Lung (tissue), 12 donors: ENCODE measurements around the gene ETFB. TPM values are rescaled to one million over a fixed set of nuclear protein-coding genes. Genes with fewer than 3 reads are reported as not detected.

Experiments
- ATAC-seq: fragments of 200-7000 bp; cut with Tn5 transposase; one replicate; pipeline ENCODE4 v1.9.1; 2020; ENCODE audit warnings: moderate number of reproducible peaks; ENCODE audit not compliant: insufficient read depth, low FRiP score
- DNase-seq, 3 donors: peaks; one replicate each; pipeline ENCODE4 v3.0.0-alpha.2; 2013 to 2017
- H3K27ac ChIP-seq, 2 donors: one replicate each; pipeline ENCODE4 v1.5.1; 2013; ENCODE audit warnings: mild to moderate bottlenecking in 2 of 2, moderate library complexity in 2 of 2, control low read depth in 1 of 2, inconsistent platforms in 1 of 2, low read depth in 1 of 2, low read length in 1 of 2
- H3K27me3 ChIP-seq, 3 donors: one replicate each; pipeline ENCODE4 v1.5.1; 2013; ENCODE audit warnings: low read length in 2 of 3; ENCODE audit not compliant: control insufficient read depth in 3 of 3, insufficient read depth in 3 of 3
- H3K36me3 ChIP-seq, 4 donors: one replicate each; pipeline ENCODE4 v1.5.1; 2013; ENCODE audit warnings: low read length in 4 of 4, mild to moderate bottlenecking in 1 of 4, moderate library complexity in 1 of 4; ENCODE audit not compliant: control insufficient read depth in 4 of 4, insufficient read depth in 4 of 4
- H3K4me1 ChIP-seq, 5 donors: one replicate each; pipeline ENCODE4 v1.5.1; 2013; ENCODE audit warnings: low read length in 5 of 5, mild to moderate bottlenecking in 2 of 5, moderate library complexity in 1 of 5; ENCODE audit not compliant: control insufficient read depth in 5 of 5, insufficient read depth in 5 of 5
- H3K4me3 ChIP-seq: one replicate; pipeline ENCODE4 v1.5.1; 2013; ENCODE audit warnings: mild to moderate bottlenecking, control low read depth, moderate library complexity
- H3K9ac ChIP-seq, 2 donors: one replicate each; pipeline ENCODE4 v1.5.1; 2013; ENCODE audit warnings: low read length in 2 of 2, control low read depth in 1 of 2; ENCODE audit not compliant: insufficient read depth in 1 of 2
- H3K9me3 ChIP-seq, 4 donors: one replicate each; pipeline ENCODE4 v1.5.1; 2013; ENCODE audit warnings: low read length in 3 of 4, mild to moderate bottlenecking in 1 of 4, moderate library complexity in 1 of 4; ENCODE audit not compliant: control insufficient read depth in 4 of 4, insufficient read depth in 3 of 4
- WGBS, 2 donors: extraction: QIAGEN DNeasy Blood & Tissue Kit; methylation state at CpG; one replicate each; pipeline ENCODE4 v1.1.7; 2013; 5-methylcytosine and 5-hydroxymethylcytosine counted together
- polyA plus RNA-seq, 2 donors: library from polyadenylated mRNA; stranded (reverse); fragments of 200-250 nt; gene quantifications; one replicate each; pipeline ENCODE4 v1.2.1, GENCODE V29; 2013
- total RNA-seq, 2 donors: library from RNA; depleted of rRNA in 1 of 2; stranded (reverse); fragments of >200 nt in 1 of 2; gene quantifications; one replicate each; pipeline ENCODE4 v1.2.1, GENCODE V29; 2014 to 2021
- TF ChIP-seq, protein P1 (sequence below): IDR thresholded peaks from 2 replicates; pipeline ENCODE4 v1.5.1; 2012; ENCODE audit warnings: mild to moderate bottlenecking; ENCODE audit errors: control extremely low read depth, extremely low read depth
- donor health status: control.
- donor health status: control.
- donor health status: Bipolar disorder and iron deficiency.
- donor health status: healthy.
- donor health status: DM: yes; HTN: yes; CAD: no.

The ETFB gene
- total and polyA plus RNA-seq, 4 donors: 36.8 to 118 (median 103) TPM

GRCh38 chr19:51364200-51365106 is 1.7 kb downstream of the ETFB start:
- TF ChIP-seq, protein P1, sequence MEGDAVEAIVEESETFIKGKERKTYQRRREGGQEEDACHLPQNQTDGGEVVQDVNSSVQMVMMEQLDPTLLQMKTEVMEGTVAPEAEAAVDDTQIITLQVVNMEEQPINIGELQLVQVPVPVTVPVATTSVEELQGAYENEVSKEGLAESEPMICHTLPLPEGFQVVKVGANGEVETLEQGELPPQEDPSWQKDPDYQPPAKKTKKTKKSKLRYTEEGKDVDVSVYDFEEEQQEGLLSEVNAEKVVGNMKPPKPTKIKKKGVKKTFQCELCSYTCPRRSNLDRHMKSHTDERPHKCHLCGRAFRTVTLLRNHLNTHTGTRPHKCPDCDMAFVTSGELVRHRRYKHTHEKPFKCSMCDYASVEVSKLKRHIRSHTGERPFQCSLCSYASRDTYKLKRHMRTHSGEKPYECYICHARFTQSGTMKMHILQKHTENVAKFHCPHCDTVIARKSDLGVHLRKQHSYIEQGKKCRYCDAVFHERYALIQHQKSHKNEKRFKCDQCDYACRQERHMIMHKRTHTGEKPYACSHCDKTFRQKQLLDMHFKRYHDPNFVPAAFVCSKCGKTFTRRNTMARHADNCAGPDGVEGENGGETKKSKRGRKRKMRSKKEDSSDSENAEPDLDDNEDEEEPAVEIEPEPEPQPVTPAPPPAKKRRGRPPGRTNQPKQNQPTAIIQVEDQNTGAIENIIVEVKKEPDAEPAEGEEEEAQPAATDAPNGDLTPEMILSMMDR: no peak
- 86 to 90% methylated on average over 15 of the region's 15 CpGs for WGBS, 2 donors
- Histone ChIP-seq H3K4me1 (peaks cover 0 to 23% (median 2%) of the 10 kb centered on the region in 5 donors), H3K4me3 (no peak overlapping the region), H3K9me3 (no peaks in the 10 kb centered on the region), H3K27ac (peak overlapping the region in 1 of 2 donors; percentile 24), H3K9ac (no peak overlapping the region), H3K27me3 (no peaks in the 10 kb centered on the region), H3K36me3 (no peaks in the 10 kb centered on the region)
- DNase-seq: no peak
- no peak for ATAC-seq

DNA sequence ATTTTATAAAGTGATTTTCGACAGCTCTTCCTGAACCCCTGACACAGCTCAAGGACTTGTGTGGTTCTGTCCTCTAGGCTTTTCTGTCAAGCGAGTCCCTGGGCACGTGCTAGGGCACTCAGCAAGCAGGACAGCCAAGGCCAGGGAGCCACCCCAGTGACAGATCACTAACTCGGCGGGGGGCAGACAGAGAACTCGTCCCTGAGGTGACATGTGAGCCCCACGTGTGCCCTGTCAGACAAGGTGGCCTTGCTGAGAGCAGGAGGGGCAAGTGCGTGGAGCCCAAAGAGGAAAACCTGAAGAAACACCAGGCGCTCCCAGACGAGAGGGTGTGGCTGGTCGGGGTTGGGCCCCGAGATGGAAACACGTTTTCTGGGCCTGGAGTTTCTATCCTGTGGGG is 4.9 kb downstream of the ETFB start:
- 91 to 92% methylated on average over 13 of the region's 13 CpGs for WGBS, 2 donors
- no peaks in the 10 kb centered on the region for H3K27me3 ChIP-seq
- TF ChIP-seq, protein P1: no peak

DNA sequence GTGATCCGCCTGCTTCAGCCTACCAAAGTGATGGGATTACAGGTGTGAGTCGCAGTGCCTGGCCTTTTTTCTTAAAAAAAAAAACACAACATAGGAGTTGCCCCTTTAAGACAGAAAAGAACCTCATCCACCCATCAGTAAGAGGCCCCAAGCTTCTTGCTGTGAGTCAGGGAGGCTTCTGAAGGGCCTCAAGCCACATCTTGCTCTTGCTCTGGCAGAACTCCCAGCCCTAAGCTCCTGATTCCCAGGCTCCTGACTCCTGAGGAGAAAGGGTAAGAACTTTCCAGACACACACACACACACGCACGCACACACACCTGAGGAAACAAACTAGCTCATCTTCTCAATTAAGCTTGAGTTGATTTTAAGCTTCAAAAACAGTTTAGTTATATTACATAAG is 6.9 kb downstream of the ETFB start:
- Histone ChIP-seq H3K4me1 (peaks cover 0 to 4% (median 0%) of the 10 kb centered on the region in 5 donors), H3K9me3 (no peaks in the 10 kb centered on the region), H3K36me3 (no peaks in the 10 kb centered on the region), H3K27ac (no peak overlapping the region), H3K9ac (no peak overlapping the region), H3K27me3 (no peaks in the 10 kb centered on the region), H3K4me3 (no peak overlapping the region)
- no peak for ATAC-seq
- TF ChIP-seq, protein P1: no peak
- no peak for DNase-seq
- 94 to 97% methylated on average over 4 of the region's 4 CpGs for WGBS, 2 donors

More for the DNA sequence above, 4.9 kb downstream of the ETFB start:
- no peak for DNase-seq
- peaks cover 0 to 10% (median 2%) of the 10 kb centered on the region in 5 donors for H3K4me1 ChIP-seq
- H3K9me3 ChIP-seq: no peaks in the 10 kb centered on the region
- H3K4me3 ChIP-seq: no peak overlapping the region
- no peak for ATAC-seq
- H3K36me3 ChIP-seq: no peaks in the 10 kb centered on the region
- no peak overlapping the region for H3K27ac ChIP-seq
- H3K9ac ChIP-seq: no peak overlapping the region
